Keratinocyte (primary cell): ENCODE measurements around the gene NRP1. TPM values are rescaled to one million over a fixed set of nuclear protein-coding genes. Genes with fewer than 3 reads are reported as not detected.

Experiments
- DNase-seq: peaks from one replicate; pipeline ENCODE4 v3.0.0-alpha.2; 2011; ENCODE audit warnings: low read depth, missing footprints, low spot score
- FAIRE-seq: peaks from 2 replicates; lab custom pipeline; 2011; peaks lifted over from hg19 to GRCh38; lab: Jason Lieb, UNC
- H2AFZ ChIP-seq: 2 replicates; pipeline ENCODE4 v1.6.0; 2012; ENCODE audit warnings: low read length, control low read depth, inconsistent platforms; ENCODE audit not compliant: control insufficient read depth
- H3K27ac ChIP-seq: 2 replicates; pipeline ENCODE4 v1.5.1; 2011; ENCODE audit warnings: low read length; ENCODE audit not compliant: control insufficient read depth, insufficient read depth
- H3K27me3 ChIP-seq: 3 replicates; pipeline ENCODE4 v1.6.0; 2011; ENCODE audit warnings: low read length; ENCODE audit not compliant: control insufficient read depth, insufficient read depth; ENCODE audit errors: extremely low read depth
- H3K36me3 ChIP-seq, 2 experiments: 2 replicates in 1 of 2; 3 replicates in 1 of 2; pipeline ENCODE4 v1.5.1; 2011; ENCODE audit warnings: low read length in 2 of 2, mild to moderate bottlenecking in 1 of 2; ENCODE audit not compliant: control insufficient read depth in 2 of 2, insufficient read depth in 2 of 2; ENCODE audit errors: extremely low read depth in 1 of 2
- H3K4me1 ChIP-seq: 3 replicates; pipeline ENCODE4 v1.5.1; 2011; ENCODE audit warnings: low read length; ENCODE audit not compliant: control insufficient read depth, insufficient read depth; ENCODE audit errors: extremely low read depth
- H3K4me2 ChIP-seq: 3 replicates; pipeline ENCODE4 v1.6.0; 2011; ENCODE audit warnings: low read depth, low read length; ENCODE audit not compliant: control insufficient read depth, insufficient read depth; ENCODE audit errors: extremely low read depth
- H3K4me3 ChIP-seq, 3 experiments: fragments of 200-600 bp in 1 of 3; sonication (generic) in 1 of 3; 2 replicates in 2 of 3; 3 replicates in 1 of 3; pipeline ENCODE4 v1.5.1; 2011 to 2016; ENCODE audit warnings: low read length in 3 of 3, mild to moderate bottlenecking in 3 of 3, control low read depth in 2 of 3, inconsistent platforms in 1 of 3, low read depth in 1 of 3, mixed read lengths in 1 of 3, mixed run types in 1 of 3, moderate library complexity in 1 of 3; ENCODE audit not compliant: control insufficient read depth in 2 of 3, insufficient read depth in 2 of 3; ENCODE audit errors: extremely low read depth in 1 of 3
- H3K79me2 ChIP-seq: 2 replicates; pipeline ENCODE4 v1.6.0; 2012; ENCODE audit warnings: low read length; ENCODE audit not compliant: control insufficient read depth, insufficient read depth
- H3K9ac ChIP-seq: 3 replicates; pipeline ENCODE4 v1.6.0; 2011; ENCODE audit warnings: low read length; ENCODE audit not compliant: control insufficient read depth, insufficient read depth; ENCODE audit errors: extremely low read depth
- H3K9me1 ChIP-seq: 3 replicates; pipeline ENCODE4 v1.6.0; 2011; ENCODE audit warnings: low read length; ENCODE audit not compliant: control insufficient read depth, insufficient read depth; ENCODE audit errors: extremely low read depth
- H3K9me3 ChIP-seq: 2 replicates; pipeline ENCODE4 v1.5.1; 2012; ENCODE audit warnings: low read depth, low read length; ENCODE audit not compliant: control insufficient read depth
- H4K20me1 ChIP-seq: 3 replicates; pipeline ENCODE4 v1.6.0; 2011; ENCODE audit warnings: low read length; ENCODE audit not compliant: control insufficient read depth, insufficient read depth; ENCODE audit errors: extremely low read depth
- EZH2 ChIP-seq: IDR thresholded peaks from one replicate; pipeline ENCODE4 v1.6.1; 2012; ENCODE audit warnings: inconsistent platforms, mild to moderate bottlenecking, low read length, moderate library complexity
- dilution Hi-C: fragments of 300-500 bp; cut with MboI; formaldehyde crosslinking; loops from one replicate; pipeline ENCODE4 v1.7.0; 2020; ENCODE audit warnings: low sequenced_read_pairs; ENCODE audit not compliant: extremely low pct_ligation_motif_present
- polyA plus RNA-seq, 5 experiments: library from polyadenylated mRNA; depleted of rRNA in 3 of 5; stranded (reverse) in 3 of 5; stranded (forward) in 1 of 5; unstranded in 1 of 5; fragments of >200 nt; gene quantifications; 1 replicate in 1 of 5; 2 replicates in 3 of 5; 3 replicates in 1 of 5; pipeline versions ENCODE4 v1.2.1 to v1.2.3, GENCODE V29; 2011 to 2012; ENCODE audit warnings: missing spikeins in 2 of 5, low read depth in 1 of 5, low replicate concordance in 1 of 5
- TF ChIP-seq, protein P1 (sequence below), 3 experiments: IDR thresholded peaks in 1 of 3; conservative IDR thresholded peaks in 1 of 3; optimal IDR thresholded peaks in 1 of 3; 2 replicates in 2 of 3; 3 replicates in 1 of 3; pipeline versions ENCODE3 to v1.5.1; 2011; ENCODE audit warnings: low read length in 3 of 3, mild to moderate bottlenecking in 3 of 3, moderate library complexity in 2 of 3, control low read depth in 1 of 3, inconsistent platforms in 1 of 3; ENCODE audit not compliant: insufficient read depth in 2 of 3; ENCODE audit errors: extremely low read depth in 1 of 3

The NRP1 gene
- polyA plus RNA-seq, 1 donor (not counting 4 experiments of a cell fraction or from before 2014, with no cell fraction given) = 36.2 TPM

- no peak for DNase-seq
- Histone ChIP-seq H4K20me1 (no peaks in the 10 kb centered on the region), H3K79me2 (no peaks in the 10 kb centered on the region), H3K27ac (no peak overlapping the region), H2AFZ (no peak overlapping the region), H3K36me3 (no peaks in the 10 kb centered on the region), H3K4me1 (peaks cover 22% of the 10 kb centered on the region), H3K9me3 (no peaks in the 10 kb centered on the region), H3K9me1 (no peaks in the 10 kb centered on the region), H3K4me3 (no peak overlapping the region), H3K27me3 (no peaks in the 10 kb centered on the region), H3K4me2 (no peak overlapping the region), H3K9ac (no peak overlapping the region)
- no peak for FAIRE-seq
- dilution Hi-C loops = no loop called here
- TF ChIP-seq EZH2 = no peak
- TF ChIP-seq, protein P1, sequence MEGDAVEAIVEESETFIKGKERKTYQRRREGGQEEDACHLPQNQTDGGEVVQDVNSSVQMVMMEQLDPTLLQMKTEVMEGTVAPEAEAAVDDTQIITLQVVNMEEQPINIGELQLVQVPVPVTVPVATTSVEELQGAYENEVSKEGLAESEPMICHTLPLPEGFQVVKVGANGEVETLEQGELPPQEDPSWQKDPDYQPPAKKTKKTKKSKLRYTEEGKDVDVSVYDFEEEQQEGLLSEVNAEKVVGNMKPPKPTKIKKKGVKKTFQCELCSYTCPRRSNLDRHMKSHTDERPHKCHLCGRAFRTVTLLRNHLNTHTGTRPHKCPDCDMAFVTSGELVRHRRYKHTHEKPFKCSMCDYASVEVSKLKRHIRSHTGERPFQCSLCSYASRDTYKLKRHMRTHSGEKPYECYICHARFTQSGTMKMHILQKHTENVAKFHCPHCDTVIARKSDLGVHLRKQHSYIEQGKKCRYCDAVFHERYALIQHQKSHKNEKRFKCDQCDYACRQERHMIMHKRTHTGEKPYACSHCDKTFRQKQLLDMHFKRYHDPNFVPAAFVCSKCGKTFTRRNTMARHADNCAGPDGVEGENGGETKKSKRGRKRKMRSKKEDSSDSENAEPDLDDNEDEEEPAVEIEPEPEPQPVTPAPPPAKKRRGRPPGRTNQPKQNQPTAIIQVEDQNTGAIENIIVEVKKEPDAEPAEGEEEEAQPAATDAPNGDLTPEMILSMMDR (optimal IDR thresholded peaks at IDR 0.05 in 1 of 3, IDR thresholded peaks at IDR 0.05 in 1 of 3, conservative IDR thresholded peaks at IDR 0.05 in 1 of 3; ENCODE audit: extremely low read depth in 1 of 3, insufficient read depth in 2 of 3, low read length in 3 of 3) = no peak
Measured at GRCh38 chr10:33154590-33154989, 179.9 kb downstream of the NRP1 start.

DNA sequence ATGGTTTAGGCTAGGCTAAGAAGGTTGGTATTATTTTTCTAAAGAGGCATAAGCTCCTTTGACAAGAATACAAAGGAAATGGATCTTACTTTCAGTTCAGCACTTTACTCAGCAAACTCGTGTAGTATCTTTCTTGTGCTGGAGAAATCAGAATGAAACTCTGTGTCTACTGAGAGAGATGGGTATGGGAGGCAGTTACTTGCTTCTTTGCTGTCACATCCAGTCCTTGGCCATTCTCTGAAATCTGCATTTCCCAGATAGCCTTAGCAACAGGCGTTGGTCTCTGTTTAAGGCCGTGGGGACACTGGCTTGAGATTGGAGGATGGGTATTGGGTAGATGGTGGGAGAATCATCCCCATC is 180.5 kb downstream of the NRP1 start:
- Histone ChIP-seq H3K27ac (no peak overlapping the region), H3K9me1 (no peaks in the 10 kb centered on the region), H3K79me2 (no peaks in the 10 kb centered on the region), H3K36me3 (no peaks in the 10 kb centered on the region), H3K9me3 (no peaks in the 10 kb centered on the region), H2AFZ (no peak overlapping the region), H3K9ac (no peak overlapping the region), H3K4me1 (peaks cover 22% of the 10 kb centered on the region), H3K27me3 (no peaks in the 10 kb centered on the region), H4K20me1 (no peaks in the 10 kb centered on the region), H3K4me2 (no peak overlapping the region), H3K4me3 (no peak overlapping the region)
- TF ChIP-seq, protein P1 (optimal IDR thresholded peaks at IDR 0.05 in 1 of 3, IDR thresholded peaks at IDR 0.05 in 1 of 3, conservative IDR thresholded peaks at IDR 0.05 in 1 of 3; ENCODE audit: extremely low read depth in 1 of 3, insufficient read depth in 2 of 3, low read length in 3 of 3) = no peak
- TF ChIP-seq EZH2 = no peak
- FAIRE-seq (no peak), DNase-seq (no peak)
- dilution Hi-C loops = no loop called here
